Astrocyte (in vitro differentiated cells and primary cell): ENCODE results near the gene ABHD12. TPM values are rescaled to one million over a fixed set of nuclear protein-coding genes. Genes with fewer than 3 reads are reported as not detected.
A peak's percentile ranks its signal among the peaks of the same experiment; 100 is the strongest.

Experiments used
- DNase-seq: peaks from one replicate; pipeline ENCODE4 v3.0.0-alpha.2; 2010; ENCODE audit warnings: low read depth
- FAIRE-seq: peaks from 2 replicates; lab custom pipeline; 2011; peaks lifted over from hg19 to GRCh38; lab: Jason Lieb, UNC
- H2AFZ ChIP-seq: 2 replicates; pipeline ENCODE4 v1.6.0; 2012; ENCODE audit warnings: low read depth, low read length, inconsistent platforms
- H3K27ac ChIP-seq: 2 replicates; pipeline ENCODE4 v1.5.1; 2011; ENCODE audit warnings: low read depth, low read length, inconsistent platforms
- H3K27me3 ChIP-seq: 2 replicates; pipeline ENCODE4 v1.6.0; 2011; ENCODE audit warnings: low read length, inconsistent platforms; ENCODE audit not compliant: insufficient read depth
- H3K36me3 ChIP-seq: 2 replicates; pipeline ENCODE4 v1.5.1; 2011; ENCODE audit warnings: low read length, inconsistent platforms; ENCODE audit not compliant: insufficient read depth
- H3K4me1 ChIP-seq: 2 replicates; pipeline ENCODE4 v1.5.1; 2011; ENCODE audit warnings: low read length, inconsistent platforms; ENCODE audit not compliant: insufficient read depth
- H3K4me2 ChIP-seq: 2 replicates; pipeline ENCODE4 v1.6.0; 2012; ENCODE audit warnings: low read length, inconsistent platforms
- H3K4me3 ChIP-seq: 2 replicates; pipeline ENCODE4 v1.5.1; 2011; ENCODE audit warnings: low read depth, mild to moderate bottlenecking, low read length, inconsistent platforms; ENCODE audit not compliant: insufficient read depth
- H3K79me2 ChIP-seq: 2 replicates; pipeline ENCODE4 v1.6.0; 2012; ENCODE audit warnings: mild to moderate bottlenecking, low read length, inconsistent platforms; ENCODE audit not compliant: insufficient read depth
- H3K9ac ChIP-seq: 2 replicates; pipeline ENCODE4 v1.6.0; 2012; ENCODE audit warnings: mild to moderate bottlenecking, low read length, inconsistent platforms
- H3K9me3 ChIP-seq: 2 replicates; pipeline ENCODE4 v1.5.1; 2012; ENCODE audit warnings: low read depth, mild to moderate bottlenecking, low read length, inconsistent platforms; ENCODE audit not compliant: insufficient read depth
- H4K20me1 ChIP-seq: 2 replicates; pipeline ENCODE4 v1.6.0; 2012; ENCODE audit warnings: low read length, inconsistent platforms; ENCODE audit not compliant: insufficient read depth
- H3K27ac Mint-ChIP-seq: one replicate; pipeline ENCODE4 v1.8.0; 2021; ENCODE audit warnings: mild to moderate bottlenecking, mixed read lengths; ENCODE audit not compliant: unreplicated experiment
- H3K27me3 Mint-ChIP-seq: one replicate; pipeline ENCODE4 v1.8.0; 2021; ENCODE audit warnings: low read depth, mixed read lengths; ENCODE audit not compliant: unreplicated experiment
- H3K36me3 Mint-ChIP-seq: one replicate; pipeline ENCODE4 v1.8.0; 2021; ENCODE audit warnings: low read depth, mixed read lengths; ENCODE audit not compliant: unreplicated experiment
- H3K4me1 Mint-ChIP-seq: one replicate; pipeline ENCODE4 v1.8.0; 2021; ENCODE audit warnings: low read depth, mixed read lengths; ENCODE audit not compliant: unreplicated experiment
- H3K4me3 Mint-ChIP-seq: one replicate; pipeline ENCODE4 v1.8.0; 2021; ENCODE audit warnings: mild to moderate bottlenecking, moderate library complexity, mixed read lengths; ENCODE audit not compliant: unreplicated experiment
- H3K9me3 Mint-ChIP-seq: one replicate; pipeline ENCODE4 v1.8.0; 2021; ENCODE audit warnings: mild to moderate bottlenecking, mixed read lengths; ENCODE audit not compliant: unreplicated experiment
- CTCF ChIP-seq: IDR thresholded peaks from 2 replicates; pipeline ENCODE4 v1.5.1; 2011; ENCODE audit warnings: low read depth, mild to moderate bottlenecking, inconsistent platforms, low read length, moderate library complexity; ENCODE audit not compliant: insufficient read depth
- EZH2 ChIP-seq: IDR thresholded peaks from 2 replicates; pipeline ENCODE4 v1.6.1; 2012; ENCODE audit warnings: mild to moderate bottlenecking, low read length, inconsistent platforms; ENCODE audit not compliant: insufficient read depth
- total RNA-seq: library from RNA; stranded (reverse); gene quantifications from 2 replicates; pipeline ENCODE4 v1.2.1, GENCODE V29; 2021

The ABHD12 gene
- total RNA-seq, 1 donor from 2014 or later: 98.1 TPM

GRCh38 chr20:25317351-25318075 lies 73.1 kb downstream of the ABHD12 start:
- no peak overlapping the region for H3K4me2 ChIP-seq
- peaks cover 3% of the 10 kb centered on the region for H3K36me3 ChIP-seq
- no peaks in the 10 kb centered on the region for H3K27me3 Mint-ChIP-seq
- H3K9me3 Mint-ChIP-seq: no peaks in the 10 kb centered on the region
- no peak overlapping the region for H3K4me3 ChIP-seq
- peaks cover 10% of the 10 kb centered on the region for H3K4me1 ChIP-seq
- H3K9me3 ChIP-seq: no peaks in the 10 kb centered on the region
- no peak overlapping the region for H3K27ac ChIP-seq
- peaks cover 16% of the 10 kb centered on the region for H3K4me1 Mint-ChIP-seq
- H2AFZ ChIP-seq: no peak overlapping the region
- no peak for FAIRE-seq
- H3K9ac ChIP-seq: no peak overlapping the region
- H3K36me3 Mint-ChIP-seq: peaks cover 4% of the 10 kb centered on the region
- H3K4me3 Mint-ChIP-seq: no peak overlapping the region
- TF ChIP-seq EZH2 (no peak), CTCF (no peak)
- H3K27me3 ChIP-seq: no peaks in the 10 kb centered on the region
- peaks cover 2% of the 10 kb centered on the region for H3K79me2 ChIP-seq
- H3K27ac Mint-ChIP-seq: peak overlapping the region; percentile 26
- DNase-seq: no peak
- peaks cover 13% of the 10 kb centered on the region for H4K20me1 ChIP-seq

- no peak overlapping the region for H3K27ac ChIP-seq
- no peak for TF ChIP-seq CTCF
- TF ChIP-seq EZH2: no peak
- no peaks in the 10 kb centered on the region for H3K9me3 Mint-ChIP-seq
- H3K4me3 Mint-ChIP-seq: no peak overlapping the region
- peaks cover 6% of the 10 kb centered on the region for H3K36me3 Mint-ChIP-seq
- no peak for FAIRE-seq
- H3K27me3 Mint-ChIP-seq: no peaks in the 10 kb centered on the region
- H3K4me1 ChIP-seq: peaks cover 10% of the 10 kb centered on the region
- no peaks in the 10 kb centered on the region for H3K9me3 ChIP-seq
- H3K36me3 ChIP-seq: peaks cover 3% of the 10 kb centered on the region
- no peak overlapping the region for H2AFZ ChIP-seq
- H3K27ac Mint-ChIP-seq: no peak overlapping the region
- no peak for DNase-seq
- H3K9ac ChIP-seq: no peak overlapping the region
- H3K27me3 ChIP-seq: no peaks in the 10 kb centered on the region
- H3K4me1 Mint-ChIP-seq: peaks cover 18% of the 10 kb centered on the region
- H3K79me2 ChIP-seq: peaks cover 2% of the 10 kb centered on the region
- no peak overlapping the region for H3K4me3 ChIP-seq
- H3K4me2 ChIP-seq: no peak overlapping the region
- H4K20me1 ChIP-seq: peaks cover 13% of the 10 kb centered on the region
Observed at GRCh38 chr20:25316506-25317190, 74.0 kb downstream of the ABHD12 start.
